NCI-H510A treated with DMSO at 0.1 percent for 48 hours (cell line): Measurements from ENCODE around the gene PTPRC.

Source experiments
- DNase-seq: peaks from one replicate; lab custom pipeline; 2025; lab: John Stamatoyannopoulos, UW

PTPRC gene

DNA sequence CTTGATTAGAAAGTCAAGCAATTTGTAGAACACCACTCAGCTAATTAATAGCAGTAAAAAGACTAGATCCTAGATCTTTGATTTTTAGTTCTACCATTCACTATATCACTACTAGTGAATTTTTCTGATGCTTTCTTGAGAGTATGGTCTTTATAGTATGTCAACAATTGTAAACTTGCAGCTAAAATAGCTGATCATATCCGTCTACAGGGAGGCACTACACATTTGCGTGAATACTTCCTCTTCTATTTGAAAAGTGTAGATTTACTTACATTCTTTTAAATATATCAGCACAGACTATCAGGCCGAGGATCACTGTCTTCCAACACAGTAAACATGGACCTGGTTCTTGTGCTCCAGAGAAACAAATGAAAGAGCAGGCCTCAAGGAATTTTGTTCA, 18.6 kb upstream of the PTPRC start:
- no peak for DNase-seq

GRCh38 chr1:198620951-198621824, 17.7 kb upstream of the PTPRC start:
- DNase-seq = no peak

- DNase-seq = no peak
Measured at GRCh38 chr1:198622001-198622400, 16.8 kb upstream of the PTPRC start.

- DNase-seq = no peak
Measured at GRCh38 chr1:198623752-198624647, 14.8 kb upstream of the PTPRC start.

- DNase-seq = no peak
Measured at GRCh38 chr1:198624648-198624980, 14.2 kb upstream of the PTPRC start.

DNA sequence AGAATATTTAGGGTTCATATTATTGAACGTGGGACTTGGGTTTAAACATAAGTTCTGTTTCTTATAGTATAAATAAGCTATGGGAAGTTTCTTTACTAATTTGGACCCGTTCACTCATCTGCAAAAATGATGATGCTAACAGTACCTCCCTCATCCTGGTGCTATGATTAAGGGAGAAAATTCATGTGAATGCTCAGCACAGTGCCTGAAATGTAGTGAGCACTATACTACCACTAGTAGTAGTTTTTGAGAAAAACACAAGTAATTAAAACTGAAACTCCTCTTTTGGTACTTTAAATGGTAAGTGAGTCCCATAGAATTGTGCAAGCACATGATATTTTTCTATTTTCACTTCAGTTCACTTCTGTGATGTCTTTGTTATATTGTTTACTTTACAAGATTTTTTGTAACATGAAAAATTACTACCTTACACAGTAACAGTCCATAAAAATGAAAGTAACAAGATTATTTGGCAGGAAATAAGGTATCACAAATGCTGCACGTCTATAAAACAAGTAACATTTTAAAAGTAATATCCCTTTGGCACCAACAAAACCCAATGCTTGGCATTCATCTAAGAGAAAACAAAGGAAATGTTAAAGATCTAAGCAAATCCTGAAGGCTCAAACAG, 11.3 kb upstream of the PTPRC start:
- no peak for DNase-seq

DNA sequence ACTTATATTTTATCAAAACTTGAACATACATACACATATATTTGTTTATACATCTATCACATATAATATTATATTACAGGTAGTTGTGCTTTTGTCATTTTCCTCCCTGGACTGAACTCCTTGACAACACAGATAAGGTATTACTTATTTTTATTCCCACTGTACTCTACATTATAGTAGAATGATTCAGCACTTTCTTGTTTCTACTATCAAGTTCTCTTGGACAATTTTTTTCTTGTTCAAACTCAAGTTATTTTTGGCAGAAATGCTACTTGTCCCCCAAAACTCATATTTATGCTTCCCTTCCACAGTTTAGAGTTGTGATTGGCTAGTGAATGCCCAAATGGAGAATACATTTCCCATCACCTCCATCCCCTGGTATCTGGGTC, 10.8 kb upstream of the PTPRC start:
- no peak for DNase-seq

GRCh38 chr1:198629610-198630009, 9.2 kb upstream of the PTPRC start:
- DNase-seq = no peak

DNA sequence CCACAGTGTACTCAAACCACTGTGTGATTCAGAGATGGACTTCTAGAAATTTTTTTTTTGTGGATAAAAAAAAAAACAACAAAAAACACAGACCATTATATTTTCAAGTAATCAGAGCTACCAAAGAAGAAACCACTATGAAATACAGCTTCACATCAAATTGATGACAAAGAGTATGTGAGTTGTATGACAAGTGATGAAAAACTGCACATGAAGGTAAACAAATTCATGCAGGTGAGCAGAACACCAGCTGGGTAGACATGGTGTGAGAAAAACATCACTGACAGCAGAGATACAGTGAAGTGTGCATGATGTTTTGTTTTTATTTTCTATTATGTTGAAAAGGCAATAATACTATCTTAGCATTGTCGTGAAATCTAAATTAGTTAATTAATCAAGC, 8.0 kb upstream of the PTPRC start:
- DNase-seq = no peak

DNA sequence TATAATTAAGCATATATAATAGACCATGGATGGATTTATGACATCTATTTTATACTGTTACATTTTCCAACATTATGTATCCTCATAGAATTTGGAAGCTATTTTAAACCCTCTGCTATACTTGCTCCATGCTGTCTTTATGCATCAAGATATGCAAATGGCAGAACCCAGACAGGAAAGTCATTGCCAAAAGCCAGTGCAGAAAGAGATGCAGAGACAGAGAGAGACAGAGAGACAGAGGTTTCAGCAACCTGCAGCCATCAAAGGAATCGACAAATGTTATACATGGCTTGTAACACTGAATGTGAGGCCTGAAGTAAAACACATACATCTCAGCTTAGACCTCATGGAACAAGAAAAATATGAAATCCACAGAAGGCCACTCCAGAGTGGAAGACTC, 7.5 kb upstream of the PTPRC start:
- no peak for DNase-seq

GRCh38 chr1:198632007-198632406, 6.8 kb upstream of the PTPRC start:
- DNase-seq = no peak

- DNase-seq = no peak
Measured at GRCh38 chr1:198633675-198634121, 5.1 kb upstream of the PTPRC start.

GRCh38 chr1:198635964-198636363, 2.9 kb upstream of the PTPRC start:
- DNase-seq = no peak

DNA sequence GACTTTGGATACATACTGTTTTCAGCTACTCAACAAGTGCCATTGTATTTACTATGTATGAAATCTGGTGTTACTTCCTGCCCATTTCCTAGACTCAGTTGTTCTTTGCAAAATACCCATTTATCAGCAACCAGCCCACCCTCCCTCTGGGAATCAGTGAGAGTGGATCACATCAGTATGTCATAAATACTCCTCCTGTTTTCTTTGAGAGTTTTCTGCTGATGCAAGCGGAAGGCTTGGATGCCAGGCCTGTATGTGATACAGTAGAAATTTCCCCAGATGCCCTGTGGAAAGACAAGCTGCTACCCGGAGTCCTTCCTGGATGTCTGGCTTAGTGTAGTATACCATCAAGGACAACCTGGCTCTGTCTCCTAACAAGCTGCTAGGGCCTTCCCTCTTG, 2.4 kb upstream of the PTPRC start:
- no peak for DNase-seq

DNA sequence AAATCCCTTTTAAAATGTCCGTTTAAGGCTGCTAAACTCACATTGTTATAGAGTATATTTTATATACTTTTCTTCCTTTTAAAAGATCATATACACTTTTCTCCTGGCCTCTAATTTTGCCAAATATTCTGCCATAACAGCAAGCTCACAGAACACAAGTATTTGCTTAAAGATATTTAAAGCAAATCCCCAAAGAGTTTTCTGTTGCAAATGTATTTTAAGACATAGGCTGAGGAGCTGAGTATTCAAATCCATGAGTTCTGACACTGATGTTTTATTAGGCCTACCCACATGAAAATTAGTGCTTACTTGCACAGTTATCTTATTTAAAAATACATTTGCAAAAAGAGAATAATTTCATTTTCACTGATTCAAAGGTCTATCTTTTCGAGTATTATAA, 1.7 kb upstream of the PTPRC start:
- no peak for DNase-seq

DNA sequence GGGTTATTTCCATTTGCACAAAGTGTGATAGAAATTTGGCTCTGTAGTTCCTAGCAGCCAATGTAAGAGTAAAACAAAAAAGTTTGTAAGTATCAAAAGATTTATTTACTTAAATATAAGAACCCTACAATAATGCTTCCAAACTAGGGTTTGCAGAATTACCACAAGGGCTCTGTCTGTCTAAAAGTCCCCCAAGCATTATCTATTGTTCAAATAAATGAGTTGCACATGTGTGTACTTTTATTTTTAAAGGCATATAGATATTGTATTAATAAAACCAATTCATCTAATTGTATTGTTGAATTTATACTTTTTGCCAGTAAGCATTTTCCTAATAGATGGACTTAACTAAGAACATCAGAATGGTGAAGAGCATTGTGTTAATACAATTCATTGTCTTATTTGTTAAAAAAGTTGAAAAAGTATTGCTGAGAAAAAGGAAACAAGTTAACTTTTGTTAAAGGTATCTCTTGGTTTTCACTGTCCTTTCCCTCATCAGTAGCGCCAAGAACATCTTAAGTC, 863 bp upstream of the PTPRC start:
- no peak for DNase-seq

DNA sequence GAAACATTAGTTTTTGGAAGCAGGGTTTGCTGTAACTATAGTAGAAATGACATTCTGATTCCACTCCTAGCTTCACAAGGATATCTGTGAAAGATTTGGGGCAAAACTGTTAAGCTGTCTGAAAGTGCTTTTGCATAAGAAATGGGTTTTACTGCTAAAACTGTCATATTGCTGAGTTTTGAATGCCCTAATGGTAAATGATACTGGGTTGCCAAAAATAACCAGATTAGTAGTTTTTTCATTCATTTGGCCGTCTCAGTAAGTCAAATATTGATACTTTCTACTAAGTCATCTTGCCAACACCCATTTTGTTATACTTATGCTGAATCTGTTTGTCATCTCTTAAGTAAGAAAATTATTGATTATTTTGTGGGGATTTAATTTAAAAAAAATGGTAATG, 399 bp upstream of the PTPRC start:
- DNase-seq = no peak

GRCh38 chr1:198639671-198640143, 867 bp downstream of the PTPRC start:
- no peak for DNase-seq

DNA sequence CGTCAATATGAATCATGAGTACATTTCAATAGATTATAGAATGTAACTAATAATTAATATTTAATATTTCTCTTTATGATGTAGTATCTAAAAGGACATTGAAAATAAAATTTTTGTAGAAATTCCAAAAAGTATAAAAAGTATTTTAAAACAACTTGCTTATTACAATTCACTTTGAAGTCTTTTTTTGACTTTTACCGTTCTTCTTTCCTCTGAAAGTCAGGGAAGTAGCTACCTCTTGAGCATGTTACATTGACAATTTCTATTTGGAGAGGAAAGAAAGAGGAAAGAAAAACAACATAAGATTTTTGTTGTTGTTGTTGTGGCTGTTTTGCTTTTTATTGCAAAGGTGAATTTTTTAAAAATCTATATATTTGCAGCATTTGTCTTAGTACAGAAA, 1.3 kb downstream of the PTPRC start:
- DNase-seq = no peak

- DNase-seq = no peak
Measured at GRCh38 chr1:198641501-198641900, 2.7 kb downstream of the PTPRC start.

- no peak for DNase-seq
Measured at GRCh38 chr1:198641966-198642668, 3.3 kb downstream of the PTPRC start.

DNA sequence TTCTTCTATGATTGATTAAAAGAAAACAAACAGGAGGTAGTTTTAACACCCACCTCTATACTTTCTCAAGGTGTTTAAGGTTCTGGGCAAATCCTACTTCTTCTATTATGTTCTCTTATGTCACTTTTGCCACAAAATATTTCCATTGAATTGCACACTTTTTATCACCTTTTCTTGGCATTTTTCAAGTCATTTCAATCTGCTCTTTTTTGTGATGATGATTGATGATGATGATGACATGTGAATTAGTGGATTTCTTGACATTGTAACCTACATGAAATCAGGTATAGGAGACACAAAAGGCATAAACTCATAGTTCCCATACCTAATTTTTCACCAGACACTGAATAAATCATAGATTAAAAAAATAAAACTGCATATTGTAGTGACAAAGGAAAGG, 4.1 kb downstream of the PTPRC start:
- DNase-seq = no peak
